Loucy (cell line): ENCODE results near the gene COL5A1.

Experiments used
- H2AFZ ChIP-seq: fragments of 200-600 bp; sonication (generic); 2 replicates; pipeline ENCODE4 v1.6.0; 2016; ENCODE audit warnings: antibody characterized with exemption, mild to moderate bottlenecking, low read length, moderate library complexity
- H3F3A ChIP-seq: fragments of 200-600 bp; 2 replicates; pipeline ENCODE4 v1.6.0; 2016; ENCODE audit warnings: antibody characterized with exemption, low read depth, mild to moderate bottlenecking
- H3K27me3 ChIP-seq: fragments of 200-600 bp; sonication (generic); 2 replicates; pipeline ENCODE4 v1.6.1; 2014; ENCODE audit warnings: low read length, mild to moderate bottlenecking; ENCODE audit not compliant: insufficient read depth, poor library complexity, severe bottlenecking
- H3K36me3 ChIP-seq: fragments of 200-600 bp; sonication (generic); 2 replicates; pipeline ENCODE4 v1.6.1; 2016; ENCODE audit warnings: low read length; ENCODE audit not compliant: insufficient read depth
- H3K4me1 ChIP-seq: fragments of 200-600 bp; sonication (generic); 2 replicates; pipeline ENCODE4 v1.5.1; 2014; ENCODE audit warnings: low read length, mild to moderate bottlenecking; ENCODE audit not compliant: insufficient read depth, poor library complexity, severe bottlenecking
- H3K4me2 ChIP-seq: fragments of 200-600 bp; sonication (generic); 2 replicates; pipeline ENCODE4 v1.6.0; 2014; ENCODE audit warnings: antibody characterized with exemption, low read length, low read depth, mild to moderate bottlenecking; ENCODE audit not compliant: poor library complexity, severe bottlenecking
- H3K4me3 ChIP-seq: fragments of 200-600 bp; sonication (generic); 2 replicates; pipeline ENCODE4 v1.5.1; 2014; ENCODE audit warnings: low read length, mild to moderate bottlenecking, mixed read lengths; ENCODE audit not compliant: poor library complexity, severe bottlenecking
- H3K79me2 ChIP-seq: fragments of 200-600 bp; sonication (generic); 2 replicates; pipeline ENCODE4 v1.6.1; 2014; ENCODE audit warnings: low read length; ENCODE audit not compliant: insufficient read depth
- H3K9ac ChIP-seq: fragments of 200-600 bp; sonication (generic); 2 replicates; pipeline ENCODE4 v1.6.0; 2014; ENCODE audit warnings: mild to moderate bottlenecking, low read depth, low read length, moderate library complexity; ENCODE audit not compliant: poor library complexity, severe bottlenecking
- H3K9me2 ChIP-seq: fragments of 200-600 bp; sonication (generic); replicated peaks from 2 replicates; pipeline ENCODE4 v1.6.1; 2016; ENCODE audit warnings: low read depth, low read length, mixed read lengths
- H3K9me3 ChIP-seq: fragments of 200-600 bp; sonication (generic); 2 replicates; pipeline ENCODE4 v1.6.1; 2014; ENCODE audit warnings: mild to moderate bottlenecking, antibody characterized with exemption, low read length, low read depth; ENCODE audit not compliant: insufficient read depth
- H4K20me1 ChIP-seq: fragments of 200-600 bp; sonication (generic); 2 replicates; pipeline ENCODE4 v1.6.0; 2014; ENCODE audit warnings: antibody characterized with exemption, low read length, mild to moderate bottlenecking; ENCODE audit not compliant: insufficient read depth, poor library complexity, severe bottlenecking
- EZH2phosphoT487 ChIP-seq: fragments of 200-600 bp; IDR thresholded peaks from 2 replicates; pipeline ENCODE4 v1.6.1; 2018; ENCODE audit warnings: antibody characterized with exemption, mild to moderate bottlenecking, moderate library complexity, borderline replicate concordance
- TF ChIP-seq, protein P1 (sequence below): fragments of 200-600 bp; sonication (generic); conservative IDR thresholded peaks from 2 replicates; pipeline ENCODE4 v1.5.1; 2014; ENCODE audit warnings: mild to moderate bottlenecking, antibody characterized with exemption, low read length

Gene COL5A1

DNA sequence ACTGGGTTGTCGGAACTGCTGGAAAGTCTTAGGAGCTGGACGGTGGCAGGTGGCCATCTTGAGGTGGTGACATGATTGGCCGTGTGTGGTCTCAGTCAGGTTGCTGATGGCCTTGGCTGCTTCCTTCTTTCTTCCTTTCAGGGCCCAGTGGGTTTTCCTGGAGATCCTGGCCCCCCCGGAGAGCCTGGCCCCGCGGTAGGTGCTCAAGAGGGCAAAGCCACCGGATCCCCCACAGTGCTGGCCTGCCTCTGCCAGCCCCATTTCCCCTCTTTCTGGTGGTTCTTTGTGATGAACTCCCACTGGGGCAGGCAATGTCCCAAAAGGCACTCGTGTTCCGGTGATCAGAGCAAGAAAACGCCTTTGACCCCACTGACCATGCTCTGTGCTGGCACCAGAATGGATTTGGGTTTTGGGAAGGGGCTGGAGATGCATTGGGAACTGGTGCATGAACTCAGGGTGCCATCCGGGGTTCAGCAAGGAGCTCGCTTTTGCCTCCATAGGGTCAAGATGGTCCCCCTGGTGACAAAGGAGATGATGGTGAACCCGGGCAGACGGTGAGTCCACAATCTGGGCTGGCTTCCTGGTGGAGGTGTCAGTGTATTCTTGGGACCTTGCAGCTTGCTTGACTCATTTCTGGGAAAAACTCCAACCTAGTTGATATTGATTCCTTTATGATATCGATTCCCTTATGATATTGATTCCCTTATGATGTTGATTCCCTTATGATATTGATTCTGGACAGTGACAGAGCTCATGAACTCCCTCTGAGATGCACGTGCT, 174.0 kb downstream of the COL5A1 start:
- TF ChIP-seq, protein P1, sequence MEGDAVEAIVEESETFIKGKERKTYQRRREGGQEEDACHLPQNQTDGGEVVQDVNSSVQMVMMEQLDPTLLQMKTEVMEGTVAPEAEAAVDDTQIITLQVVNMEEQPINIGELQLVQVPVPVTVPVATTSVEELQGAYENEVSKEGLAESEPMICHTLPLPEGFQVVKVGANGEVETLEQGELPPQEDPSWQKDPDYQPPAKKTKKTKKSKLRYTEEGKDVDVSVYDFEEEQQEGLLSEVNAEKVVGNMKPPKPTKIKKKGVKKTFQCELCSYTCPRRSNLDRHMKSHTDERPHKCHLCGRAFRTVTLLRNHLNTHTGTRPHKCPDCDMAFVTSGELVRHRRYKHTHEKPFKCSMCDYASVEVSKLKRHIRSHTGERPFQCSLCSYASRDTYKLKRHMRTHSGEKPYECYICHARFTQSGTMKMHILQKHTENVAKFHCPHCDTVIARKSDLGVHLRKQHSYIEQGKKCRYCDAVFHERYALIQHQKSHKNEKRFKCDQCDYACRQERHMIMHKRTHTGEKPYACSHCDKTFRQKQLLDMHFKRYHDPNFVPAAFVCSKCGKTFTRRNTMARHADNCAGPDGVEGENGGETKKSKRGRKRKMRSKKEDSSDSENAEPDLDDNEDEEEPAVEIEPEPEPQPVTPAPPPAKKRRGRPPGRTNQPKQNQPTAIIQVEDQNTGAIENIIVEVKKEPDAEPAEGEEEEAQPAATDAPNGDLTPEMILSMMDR, result no peak
- no peak for TF ChIP-seq EZH2phosphoT487
- Histone ChIP-seq H3K9me2 (no peaks in the 10 kb centered on the region), H3K79me2 (no peaks in the 10 kb centered on the region), H3K9ac (no peak overlapping the region), H3K4me2 (no peak overlapping the region), H3K27me3 (no peaks in the 10 kb centered on the region), H2AFZ (no peak overlapping the region), H3K4me3 (no peak overlapping the region), H3K4me1 (no peaks in the 10 kb centered on the region), H3F3A (no peaks in the 10 kb centered on the region), H3K36me3 (no peaks in the 10 kb centered on the region; the same call in 1 of the 2 replicates), H3K9me3 (no peaks in the 10 kb centered on the region), H4K20me1 (no peaks in the 10 kb centered on the region)

DNA sequence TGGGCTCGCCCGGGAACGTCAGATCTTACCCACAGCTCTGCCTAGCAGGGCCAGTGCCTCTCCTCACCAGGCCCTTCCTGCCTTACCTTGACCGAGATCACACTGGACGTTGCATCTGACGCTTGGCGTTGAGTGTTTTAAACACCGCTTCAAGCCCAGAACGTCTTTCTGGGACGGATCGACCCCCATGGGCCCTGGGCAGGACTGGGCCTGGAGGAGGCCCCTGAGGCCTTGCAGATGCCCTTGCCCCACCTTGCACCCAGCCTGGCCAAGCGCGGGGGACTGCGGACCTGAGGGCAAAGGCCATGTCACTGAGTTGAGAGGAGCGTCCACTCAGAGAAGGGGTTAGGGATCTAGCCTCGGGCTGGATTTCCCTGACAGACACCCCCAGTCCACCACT, 174.7 kb downstream of the COL5A1 start:
- no peak overlapping the region for H3K4me3 ChIP-seq
- TF ChIP-seq, protein P1, result no peak
- no peak for TF ChIP-seq EZH2phosphoT487
- H3K4me1 ChIP-seq, result no peaks in the 10 kb centered on the region
- no peaks in the 10 kb centered on the region for H3K79me2 ChIP-seq
- H3K9me2 ChIP-seq, result no peaks in the 10 kb centered on the region
- H3K9ac ChIP-seq, result no peak overlapping the region
- no peaks in the 10 kb centered on the region for H3K9me3 ChIP-seq
- H4K20me1 ChIP-seq, result no peaks in the 10 kb centered on the region
- H3K4me2 ChIP-seq, result no peak overlapping the region
- no peaks in the 10 kb centered on the region; the same call in 1 of the 2 replicates for H3K36me3 ChIP-seq
- H2AFZ ChIP-seq, result no peak overlapping the region
- no peaks in the 10 kb centered on the region for H3K27me3 ChIP-seq
- no peaks in the 10 kb centered on the region for H3F3A ChIP-seq

DNA sequence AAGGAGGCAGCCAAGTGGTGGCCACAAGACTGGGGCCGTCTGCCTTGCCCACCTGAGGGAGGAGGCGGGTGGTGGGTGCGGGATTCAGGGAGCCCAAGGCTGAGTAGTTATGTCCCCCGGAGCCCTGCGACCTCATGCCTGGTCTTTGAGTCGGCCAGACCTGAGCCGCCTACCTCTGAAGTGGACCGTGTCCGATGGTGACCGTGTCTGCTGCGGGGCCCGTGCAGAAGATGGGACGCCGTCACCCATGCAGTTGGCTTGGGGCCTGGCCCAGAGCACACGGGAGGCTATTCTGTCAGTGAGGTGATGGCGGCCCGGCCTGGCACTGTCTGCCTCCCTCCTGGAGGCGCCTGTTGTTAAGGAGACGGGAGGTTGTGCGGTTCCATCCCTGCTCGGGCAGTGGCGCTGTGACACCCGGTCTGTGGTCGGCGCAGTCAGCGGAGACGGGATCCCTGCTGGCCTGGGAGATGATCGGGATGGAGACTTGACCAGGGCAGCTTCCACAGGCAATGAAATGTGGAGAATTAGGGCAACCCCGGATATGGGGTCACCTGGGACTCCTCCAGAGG, 176.5 kb downstream of the COL5A1 start:
- Histone ChIP-seq H3K9ac (no peak overlapping the region), H3K9me2 (no peaks in the 10 kb centered on the region), H3K79me2 (no peaks in the 10 kb centered on the region), H3K27me3 (no peaks in the 10 kb centered on the region), H3K36me3 (no peaks in the 10 kb centered on the region; the same call in 1 of the 2 replicates), H4K20me1 (no peaks in the 10 kb centered on the region), H2AFZ (no peak overlapping the region), H3K4me2 (no peak overlapping the region), H3K4me3 (no peak overlapping the region), H3K9me3 (no peaks in the 10 kb centered on the region), H3F3A (no peaks in the 10 kb centered on the region), H3K4me1 (no peaks in the 10 kb centered on the region)
- TF ChIP-seq, protein P1, result no peak
- TF ChIP-seq EZH2phosphoT487, result no peak
